Ammon's horn (tissue), 1 donor: ENCODE results near the gene DNAH9.

Experiments used
- DNase-seq: peaks from one replicate; pipeline ENCODE4 v3.0.0-alpha.2; 2016; ENCODE audit warnings: low spot score

DNAH9 gene

DNA sequence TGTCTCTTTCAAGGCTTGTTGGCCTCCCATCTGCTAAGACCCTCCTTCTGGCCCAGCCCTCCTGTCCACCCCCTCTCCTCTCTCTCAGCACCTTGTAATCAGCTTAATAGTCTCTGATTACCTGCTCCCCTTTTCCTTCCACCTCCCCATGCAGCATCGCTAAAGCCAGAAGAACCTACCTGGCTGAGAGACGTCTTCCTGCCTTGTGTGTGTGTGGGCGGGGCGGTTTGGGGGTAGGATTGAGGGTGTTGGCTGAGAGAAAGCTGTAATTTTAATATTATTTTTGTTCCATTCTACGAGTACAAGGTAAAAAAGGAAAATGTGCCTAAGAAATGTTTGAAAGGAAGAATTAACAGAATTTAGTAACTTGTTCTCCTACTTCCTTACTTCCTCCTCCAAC, 3.4 kb downstream of the DNAH9 start:
- no peak for DNase-seq

DNA sequence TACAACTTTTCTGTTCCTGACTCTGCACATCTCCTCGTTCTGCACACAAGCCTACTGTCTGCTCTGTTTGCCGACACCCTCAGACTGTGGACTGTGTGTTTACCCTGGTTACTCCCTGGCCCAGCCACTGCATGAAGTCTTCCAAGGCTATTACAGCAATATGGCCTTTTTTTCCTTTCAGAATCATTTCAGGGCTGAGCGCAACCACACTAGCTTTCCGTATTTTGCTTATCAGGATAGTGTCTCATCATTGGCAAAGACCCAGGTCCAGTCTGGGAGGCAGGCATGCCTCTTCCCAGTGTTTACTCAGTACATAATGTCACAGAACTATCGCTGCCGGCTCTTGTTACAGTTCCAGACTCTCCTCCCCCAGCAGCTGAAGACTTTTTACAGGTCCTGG, 10.1 kb downstream of the DNAH9 start:
- peak; percentile 71 for DNase-seq

DNA sequence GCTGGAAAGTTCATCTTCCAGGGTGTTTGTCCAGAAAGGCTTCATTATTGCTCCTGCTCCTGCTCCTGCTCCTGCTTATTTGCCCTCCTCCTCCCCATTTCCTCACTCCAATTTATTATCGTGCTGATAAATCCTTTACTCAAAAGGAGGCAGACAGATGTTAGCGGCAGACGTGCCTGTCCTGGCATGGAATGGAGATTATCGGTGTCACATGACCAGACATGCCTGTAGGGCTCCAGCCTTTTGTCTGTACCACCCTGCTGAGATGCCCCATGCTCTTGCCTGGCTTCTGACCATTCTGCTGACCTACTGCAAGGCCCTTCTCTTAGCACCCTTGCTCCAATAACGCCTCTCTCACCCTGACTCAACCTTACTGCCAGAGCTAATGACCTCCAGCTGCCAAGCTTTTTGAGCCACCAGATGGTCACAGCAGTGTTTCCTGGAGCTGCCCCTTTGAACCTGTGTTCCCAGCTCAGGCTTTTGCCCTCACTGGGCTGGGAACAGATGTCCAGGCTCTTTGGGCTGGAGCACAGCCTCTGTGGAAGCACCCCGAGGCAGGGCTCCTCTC, 12.8 kb downstream of the DNAH9 start:
- DNase-seq, result no peak

DNA sequence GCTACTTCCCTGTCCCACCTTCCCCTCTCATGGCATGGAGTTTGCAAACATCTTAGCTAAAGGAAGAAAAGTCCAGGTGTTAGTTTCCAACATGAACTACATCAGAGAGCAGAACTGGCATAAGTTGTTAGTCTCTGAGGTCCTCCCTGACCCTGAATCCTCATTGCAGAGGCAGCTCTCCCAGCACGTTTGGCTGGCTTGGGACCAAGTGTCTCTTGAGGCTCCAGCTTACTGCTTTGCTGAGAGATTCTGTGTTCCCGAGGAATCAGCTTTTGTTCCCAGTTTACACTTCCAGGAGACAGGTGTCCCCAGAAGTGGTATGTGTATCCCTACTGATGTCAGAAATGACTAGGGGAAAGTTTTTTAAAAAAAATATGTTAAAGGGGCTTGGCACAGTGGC, 14.7 kb downstream of the DNAH9 start:
- DNase-seq, result no peak

DNA sequence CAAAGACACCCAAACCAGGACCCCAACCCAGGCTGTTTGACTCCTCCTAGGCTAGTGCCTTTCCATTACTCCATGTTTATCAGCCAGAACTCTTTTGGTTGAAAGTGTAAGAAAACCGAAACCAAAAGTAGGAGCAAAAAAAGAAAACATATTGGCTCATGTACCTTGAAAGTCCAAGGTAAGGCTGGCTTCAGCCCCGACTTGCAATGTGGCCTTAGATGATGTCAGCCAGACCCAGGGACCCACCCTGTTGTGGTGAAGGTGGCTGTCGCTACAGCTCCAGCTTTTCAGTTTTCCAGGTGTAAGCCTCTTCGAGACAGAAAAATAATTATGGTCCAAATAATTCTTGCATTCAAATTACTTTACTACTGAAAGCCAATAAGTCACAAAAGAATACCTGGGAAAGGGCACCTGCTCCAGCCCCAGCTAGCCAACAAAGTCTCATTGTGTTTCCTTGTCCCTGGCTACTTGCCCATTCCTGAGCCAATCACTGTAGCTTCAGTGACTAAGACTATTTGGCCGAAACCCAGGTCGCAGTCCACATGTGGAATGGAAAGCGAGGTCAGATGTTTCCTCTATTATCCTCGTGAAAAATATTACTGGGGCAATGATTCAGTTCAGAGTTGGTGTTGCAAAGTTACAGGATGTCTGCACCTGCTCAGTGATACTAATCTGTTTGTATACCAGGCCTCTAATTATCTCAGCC, 20.7 kb downstream of the DNAH9 start:
- DNase-seq, result no peak

DNA sequence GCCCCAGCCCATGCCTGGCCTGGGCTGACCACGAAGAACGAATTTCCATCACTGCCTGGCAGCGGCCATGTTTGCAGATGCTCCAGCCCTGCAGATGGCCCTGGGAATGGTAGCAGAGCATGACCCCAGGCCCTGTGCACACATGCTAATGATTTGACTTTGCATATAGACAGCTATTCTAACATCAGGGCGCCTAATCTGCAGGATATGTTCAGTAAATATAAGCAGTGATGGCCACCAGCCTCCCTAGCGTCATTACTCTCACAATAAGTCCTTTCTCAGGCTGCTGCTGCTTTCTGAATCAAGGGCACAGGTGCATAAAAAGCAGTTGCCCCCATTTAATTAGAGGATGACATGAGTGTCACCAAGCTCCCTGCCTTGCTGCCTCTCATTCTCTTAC, 24.2 kb downstream of the DNAH9 start:
- no peak for DNase-seq

DNA sequence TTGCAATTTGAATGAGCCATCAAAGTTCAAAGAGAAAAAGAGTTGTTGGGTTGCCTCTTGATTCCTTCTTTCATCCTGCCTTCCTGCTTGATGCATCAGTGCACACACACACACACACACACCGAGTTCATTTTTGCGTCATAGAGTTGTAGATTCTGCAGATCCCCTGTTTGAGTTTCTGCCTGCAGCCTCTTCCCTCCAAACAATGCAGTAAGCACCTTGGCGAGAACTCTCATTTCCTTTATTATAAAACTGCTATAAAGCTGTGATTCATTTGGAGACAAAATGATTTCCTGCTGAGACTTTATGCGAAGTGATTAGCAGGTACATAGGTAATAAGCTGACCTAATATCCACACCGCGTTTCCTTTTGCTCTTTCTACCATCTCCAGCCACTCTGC, 26.7 kb downstream of the DNAH9 start:
- no peak for DNase-seq

DNA sequence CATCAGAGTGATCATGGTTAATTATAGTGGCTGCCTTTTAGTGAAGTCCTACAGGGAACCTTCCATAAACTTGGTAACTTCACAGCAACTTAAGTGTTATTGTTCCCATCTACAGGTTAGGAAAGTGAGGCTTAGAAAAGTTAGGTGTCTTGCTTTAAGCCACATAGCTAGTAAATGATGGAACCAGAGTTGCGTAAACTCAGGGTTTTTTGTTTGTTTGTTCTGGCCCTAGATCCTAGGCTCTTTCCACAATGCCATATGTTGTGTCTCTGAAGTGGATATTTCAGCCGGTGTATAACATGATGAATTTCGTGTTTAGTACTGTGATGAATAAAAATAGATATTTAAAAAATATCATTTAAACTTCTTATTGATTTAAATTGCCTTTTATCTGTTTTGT, 27.6 kb downstream of the DNAH9 start:
- no peak for DNase-seq

DNA sequence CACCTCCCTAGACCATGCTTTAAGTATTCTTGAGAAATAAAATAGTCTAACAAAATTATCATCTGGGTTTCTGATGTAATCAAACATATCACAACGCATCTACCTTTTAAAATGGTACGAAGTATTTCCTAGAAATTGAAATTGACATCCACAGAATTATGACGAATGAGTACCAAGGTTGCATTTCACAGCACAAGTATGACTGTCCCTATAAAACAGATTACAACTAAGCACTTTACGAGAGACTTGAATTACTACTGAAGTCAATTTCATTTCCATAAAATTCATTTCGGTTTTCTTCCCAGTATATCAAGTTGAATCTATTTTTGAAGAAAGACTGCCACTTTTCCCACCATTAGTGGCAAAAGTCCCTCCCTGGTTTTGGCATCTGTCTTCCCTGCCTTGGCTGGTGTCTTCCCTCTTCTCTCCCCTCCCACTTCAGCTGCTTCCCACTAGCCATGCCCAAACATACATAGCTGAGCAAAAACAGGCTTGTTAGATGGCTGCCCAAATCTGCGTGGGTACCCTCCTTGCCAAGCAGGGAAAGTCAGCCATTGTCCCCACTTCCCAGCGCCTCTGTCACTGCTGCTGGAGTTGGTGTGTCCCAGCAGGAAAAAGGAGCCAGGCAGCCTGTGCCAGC, 29.2 kb downstream of the DNAH9 start:
- no peak for DNase-seq

DNA sequence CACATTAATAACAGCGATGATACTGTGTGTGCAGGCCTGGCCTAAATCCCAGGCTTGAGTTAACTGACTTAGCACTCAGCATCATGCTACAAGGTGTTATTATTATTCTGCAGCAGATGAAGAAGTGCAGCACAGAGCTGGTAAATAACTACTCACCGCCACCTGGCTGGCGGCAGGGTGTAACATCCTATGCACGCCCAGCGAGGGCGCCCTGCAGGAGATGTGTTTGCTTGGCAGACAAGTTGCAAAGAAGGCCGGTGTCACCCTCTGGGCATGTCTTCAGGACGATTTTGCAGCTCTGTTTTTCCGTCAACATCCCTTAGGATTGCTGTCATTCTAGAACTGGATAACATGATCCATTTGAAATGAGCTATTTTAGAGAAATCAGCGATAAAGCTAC, 30.1 kb downstream of the DNAH9 start:
- DNase-seq, result peak; percentile 24

DNA sequence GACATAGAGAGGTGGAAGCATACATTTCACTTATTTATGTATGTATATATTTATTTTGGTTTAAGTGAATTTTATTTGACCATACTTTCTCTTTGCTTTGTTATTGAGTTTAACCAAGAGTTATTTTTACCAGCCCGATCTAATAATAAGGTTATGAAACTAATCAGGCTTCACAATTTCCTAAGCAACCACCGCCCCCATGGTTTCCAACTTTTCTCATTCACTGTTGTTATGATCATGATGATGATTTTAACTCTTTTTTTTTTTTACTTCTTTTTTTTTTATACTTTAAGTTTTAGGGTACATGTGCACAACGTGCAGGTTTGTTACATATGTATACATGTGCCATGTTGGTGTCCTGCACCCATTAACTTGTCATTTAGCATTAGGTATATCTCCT, 30.6 kb downstream of the DNAH9 start:
- DNase-seq, result peak; percentile 15

DNA sequence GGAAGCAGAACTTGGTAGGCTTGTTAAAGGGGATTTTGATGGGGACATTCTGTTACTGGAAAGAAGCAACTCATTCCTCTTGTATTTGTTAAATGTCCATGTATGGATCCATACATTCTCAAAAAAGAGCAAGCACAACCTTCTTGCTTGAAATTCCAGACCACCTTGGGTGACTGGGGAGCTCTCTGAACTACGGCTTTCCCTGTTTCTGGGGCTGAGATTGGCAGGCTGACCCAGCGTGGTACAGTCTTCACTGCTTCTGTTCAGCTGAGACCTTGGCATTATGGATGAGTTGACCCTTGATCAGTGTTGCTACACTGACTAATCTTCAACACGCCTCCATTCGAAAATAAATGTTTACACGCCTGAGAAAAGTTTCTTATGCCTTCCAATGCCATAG, 38.5 kb downstream of the DNAH9 start:
- no peak for DNase-seq

DNA sequence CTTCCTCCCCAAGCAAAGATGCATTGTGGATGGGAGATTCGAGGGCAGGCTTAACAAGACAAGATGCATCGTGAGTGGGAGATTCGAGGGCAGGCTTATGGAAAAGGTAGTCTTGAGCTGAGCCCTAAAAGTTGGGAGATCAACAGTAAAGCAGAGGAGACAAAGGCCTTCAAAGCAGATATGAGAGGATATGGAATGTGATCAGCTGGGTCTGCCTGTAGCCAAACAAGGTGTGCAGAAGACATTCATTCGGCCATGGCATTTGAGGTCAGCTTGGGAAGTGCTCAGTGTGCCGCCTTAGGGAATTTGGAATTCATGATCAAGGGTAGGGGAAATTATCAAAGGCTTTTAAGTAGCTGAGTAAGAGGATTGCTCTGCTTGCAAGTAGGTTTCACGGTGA, 39.5 kb downstream of the DNAH9 start:
- DNase-seq, result no peak

DNA sequence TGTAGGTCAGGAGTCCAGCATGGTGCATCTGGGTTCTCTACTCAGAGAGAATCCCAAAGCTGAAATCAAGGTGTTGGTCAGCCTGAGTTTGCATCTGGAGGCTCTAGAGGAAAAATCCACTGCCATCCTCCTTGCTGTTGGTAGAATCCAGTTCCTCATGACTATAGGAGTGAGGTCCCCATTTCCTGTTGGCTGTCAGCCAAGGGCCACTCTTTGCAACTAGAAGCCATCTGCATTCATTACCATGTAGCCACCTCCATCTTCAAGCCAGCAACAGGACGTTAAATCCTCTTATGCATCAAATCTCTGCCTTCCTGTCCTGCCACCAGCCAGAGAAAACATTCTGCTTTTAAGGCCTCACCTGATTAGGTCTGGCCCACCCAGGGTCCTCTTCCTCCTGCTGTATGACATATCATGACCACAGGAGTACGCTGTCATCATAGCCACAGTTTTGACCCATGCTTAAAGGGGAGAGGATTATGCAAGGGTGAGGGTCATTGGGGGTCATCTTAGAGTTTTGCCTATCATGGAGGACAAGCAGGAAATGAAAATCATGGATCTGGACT, 40.5 kb downstream of the DNAH9 start:
- no peak for DNase-seq

DNA sequence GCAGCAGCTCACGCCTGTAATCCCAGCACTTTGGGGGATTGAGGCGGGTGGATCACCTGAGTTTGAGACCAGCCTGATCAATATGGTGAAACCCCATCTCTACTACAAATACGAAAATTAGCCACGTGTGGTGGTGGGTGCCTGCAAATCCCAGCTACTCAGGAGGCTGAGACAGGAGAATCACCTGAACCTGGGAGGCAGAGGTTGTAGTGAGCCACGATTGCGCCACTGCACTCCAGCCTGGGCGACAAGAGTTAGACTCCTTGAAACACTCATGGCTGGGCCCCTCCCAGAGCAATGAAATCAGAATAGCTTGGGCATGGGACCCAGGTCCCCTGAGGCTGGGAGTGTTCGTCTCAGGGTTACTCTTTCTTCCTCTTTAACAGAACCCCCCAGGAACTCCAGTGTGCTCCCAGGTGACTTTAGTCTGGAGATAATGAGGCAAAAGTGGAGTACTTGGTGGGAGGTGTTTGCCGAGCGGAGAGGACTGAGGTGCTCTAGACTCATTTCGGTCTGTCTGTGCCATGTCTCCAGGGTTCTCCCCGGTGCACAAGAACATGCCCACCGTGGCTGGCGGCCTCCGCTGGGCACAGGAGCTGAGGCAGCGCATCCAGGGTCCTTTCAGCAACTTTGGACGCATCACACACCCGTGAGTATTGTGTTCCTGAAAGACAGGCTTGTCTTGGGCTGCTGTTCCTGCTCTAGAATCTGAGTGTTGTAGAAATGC, 41.6 kb downstream of the DNAH9 start:
- no peak for DNase-seq

DNA sequence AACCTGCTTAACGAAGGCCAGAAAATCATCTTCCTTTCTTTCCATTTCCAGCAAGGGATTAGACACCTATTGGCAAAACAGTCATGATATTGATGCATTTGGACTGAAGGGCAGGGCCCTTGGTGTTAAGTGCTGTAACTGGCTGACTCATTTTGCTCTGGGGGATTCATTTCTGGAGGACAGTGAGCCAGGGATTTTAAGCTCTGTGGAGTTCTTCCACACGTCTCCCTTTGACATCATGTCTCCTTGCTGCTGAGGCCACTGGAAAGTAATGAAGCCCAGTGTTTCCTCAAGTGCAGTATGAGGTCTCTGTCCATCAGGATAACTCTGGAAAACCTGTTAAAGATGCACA, 42.2 kb downstream of the DNAH9 start:
- DNase-seq, result no peak

DNA sequence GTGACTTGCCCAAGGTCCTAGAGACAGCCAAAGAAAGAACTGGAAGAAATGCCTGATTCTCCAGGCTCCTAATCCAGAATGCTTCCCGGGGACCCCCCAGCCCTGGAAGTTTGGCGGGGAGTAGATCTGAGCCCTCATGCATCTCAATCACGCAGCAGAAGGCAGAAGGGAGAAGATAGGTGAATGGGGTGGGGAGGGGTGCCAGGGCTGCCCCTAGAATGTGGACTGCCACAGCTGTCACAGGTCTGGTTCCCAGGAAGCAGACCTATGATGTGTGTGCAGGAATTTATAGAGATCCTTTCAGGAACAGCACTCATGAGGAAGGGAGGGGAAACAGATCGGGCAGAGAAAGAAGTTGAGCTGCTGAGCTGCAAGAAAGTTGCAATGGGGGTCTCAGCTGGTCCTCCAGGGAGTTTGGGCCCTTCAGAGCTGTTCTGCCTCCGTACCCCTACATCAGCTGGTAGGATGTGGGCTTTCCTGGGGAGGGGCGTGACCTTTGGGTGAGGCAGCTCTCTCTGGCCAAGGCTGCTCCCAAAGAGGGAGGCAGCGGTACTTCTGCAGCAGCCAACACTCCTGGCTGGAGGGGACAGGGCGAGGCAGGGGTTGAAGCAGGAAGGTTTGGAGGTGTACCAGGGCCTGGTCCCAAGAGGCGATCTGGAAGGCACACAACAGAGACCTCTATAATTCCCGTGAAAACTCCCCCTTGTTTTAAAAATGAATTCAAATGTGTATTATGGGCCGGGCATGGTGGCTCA, 43.4 kb downstream of the DNAH9 start:
- DNase-seq, result no peak

DNA sequence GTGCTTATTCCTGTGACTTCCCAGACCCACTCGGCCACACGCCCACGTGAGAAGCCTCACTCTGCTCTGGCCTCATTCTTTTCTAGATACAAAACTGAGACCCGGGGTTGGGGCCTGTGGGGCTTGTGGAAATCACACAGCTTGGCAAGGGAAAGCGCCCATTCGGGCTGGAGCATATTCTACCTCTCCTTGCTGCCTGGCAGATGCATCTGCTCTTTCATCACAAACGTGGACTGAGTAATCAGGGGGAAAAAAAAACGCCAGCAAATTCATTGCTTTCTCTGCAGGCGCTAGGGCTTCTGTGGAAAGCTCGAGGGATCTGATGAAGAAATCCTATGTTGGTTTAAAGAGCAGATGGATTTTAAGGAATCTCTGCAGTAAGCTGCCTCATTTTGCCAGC, 44.4 kb downstream of the DNAH9 start:
- peak; percentile 37 for DNase-seq

DNA sequence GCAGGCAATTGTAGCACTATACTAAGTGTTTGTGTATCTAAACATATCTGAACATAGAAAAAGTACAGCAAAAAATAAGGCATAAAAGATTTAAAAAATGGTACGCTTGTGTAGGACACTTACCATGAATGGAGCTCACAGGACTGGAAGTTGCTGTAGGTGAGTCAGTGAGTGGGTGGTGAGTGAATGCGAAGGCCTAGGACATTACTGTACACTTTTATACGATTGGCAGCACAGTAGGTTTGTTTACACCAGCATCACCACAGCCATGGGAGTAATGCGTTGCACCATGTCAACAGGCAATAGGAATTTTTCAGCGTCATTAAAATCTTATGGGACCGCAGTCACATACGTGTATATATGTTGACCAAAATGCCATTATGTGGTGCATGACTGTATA, 45.6 kb downstream of the DNAH9 start:
- no peak for DNase-seq

DNA sequence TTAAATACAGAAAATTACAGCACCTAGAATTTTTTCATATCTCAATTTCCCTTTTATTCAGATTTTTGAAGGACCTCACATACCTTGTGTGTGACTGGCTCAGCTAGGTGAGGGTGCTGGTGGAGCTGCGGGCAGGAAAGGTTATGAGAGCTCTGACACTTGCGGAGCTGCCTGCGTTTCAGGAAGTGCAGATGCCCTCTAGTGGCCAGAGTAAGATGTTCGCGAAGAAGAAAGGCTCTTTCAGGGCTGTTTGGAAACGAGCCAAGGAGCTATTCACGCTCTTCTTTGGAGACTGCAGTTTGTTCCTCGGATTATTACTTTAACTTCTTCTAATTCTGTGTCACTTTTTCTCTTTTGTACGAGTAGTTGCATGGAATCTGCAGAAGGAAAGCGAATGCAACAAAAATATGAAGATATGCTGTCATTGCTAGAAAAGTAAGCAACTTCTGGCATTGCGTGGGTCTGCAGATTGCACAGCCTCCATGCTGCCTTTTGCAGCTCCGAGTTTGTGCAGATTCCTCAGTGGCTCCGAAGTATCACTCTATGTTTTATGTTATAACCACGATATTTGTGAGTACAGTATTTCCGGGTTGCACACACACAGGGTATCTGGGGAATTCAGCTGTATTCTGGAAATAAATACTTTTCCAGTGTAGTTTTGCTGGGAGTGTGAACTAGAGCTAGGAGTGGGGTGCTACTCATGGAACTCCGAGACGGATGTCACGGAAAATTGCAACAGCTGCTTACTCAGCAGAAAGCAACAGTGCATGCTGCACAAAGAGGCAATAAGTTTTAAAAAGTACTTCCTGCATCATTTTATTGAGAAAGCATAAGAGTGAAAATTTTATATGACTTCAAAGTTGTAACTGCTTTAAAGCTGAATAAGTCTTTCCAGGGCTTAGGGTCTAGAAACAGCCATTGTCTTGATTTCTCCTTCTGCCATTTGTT, 46.3 kb downstream of the DNAH9 start:
- peak; percentile 94 for DNase-seq

DNA sequence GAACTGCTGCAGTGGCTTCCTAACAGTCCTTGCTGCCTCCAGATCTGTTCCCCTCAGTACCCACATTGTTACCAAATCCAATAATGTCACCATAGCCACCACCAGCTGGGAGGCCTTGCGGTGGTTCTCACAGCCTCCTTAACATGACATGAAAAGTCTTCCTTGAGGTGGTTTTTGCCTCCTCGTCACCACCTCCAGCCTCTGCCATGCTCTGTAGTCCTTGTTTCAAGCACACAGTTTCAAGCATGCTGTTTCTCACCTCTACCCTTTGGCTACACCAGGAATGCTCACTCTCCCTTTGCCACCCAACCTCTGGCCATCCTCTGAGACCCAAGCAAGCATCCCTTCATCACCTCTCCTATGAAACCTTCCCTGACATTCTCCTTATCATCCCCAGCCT, 47.2 kb downstream of the DNAH9 start:
- no peak for DNase-seq
